Kidney epithelial cell (primary cell): ENCODE results near the gene JAM3. TPM values are rescaled to one million over a fixed set of nuclear protein-coding genes. Genes with fewer than 3 reads are reported as not detected.
"Not testable (repeated sequence)": the region's sequence is repeated elsewhere in the genome, so short reads cannot be mapped to it uniquely, and the experiment has no call there.

Experiments
- DNase-seq: peaks from one replicate; pipeline ENCODE4 v3.0.0-alpha.2; 2010; ENCODE audit warnings: low read depth
- H3K27me3 ChIP-seq: 2 replicates; pipeline ENCODE4 v1.6.0; 2011; ENCODE audit warnings: low read length; ENCODE audit not compliant: control insufficient read depth, insufficient read depth
- H3K36me3 ChIP-seq: 2 replicates; pipeline ENCODE4 v1.5.1; 2011; ENCODE audit warnings: low read length; ENCODE audit not compliant: control insufficient read depth, insufficient read depth
- H3K4me3 ChIP-seq: 2 replicates; pipeline ENCODE4 v1.5.1; 2011; ENCODE audit warnings: low read depth, mild to moderate bottlenecking, control low read depth, low read length
- CTCF ChIP-seq: IDR thresholded peaks from 2 replicates; pipeline ENCODE4 v1.5.1; 2011; ENCODE audit warnings: mild to moderate bottlenecking, moderate library complexity, low read length, control low read depth, inconsistent platforms; ENCODE audit not compliant: insufficient read depth, poor library complexity, severe bottlenecking
- total RNA-seq: library from RNA; depleted of rRNA; stranded (reverse); fragments of >200 nt; gene quantifications from 2 replicates; pipeline ENCODE4 v1.2.3, GENCODE V29; 2015

JAM3 gene
- total RNA-seq, 1 donor from 2014 or later, result 28.0 TPM

- Histone ChIP-seq H3K36me3 (peaks cover 4% of the 10 kb centered on the region), H3K27me3 (no peaks in the 10 kb centered on the region)
- TF ChIP-seq CTCF, result no peak
These were observed 109.3 kb downstream of the JAM3 start for GRCh38 chr11:134178032-134178674.

GRCh38 chr11:134181707-134182106, 112.8 kb downstream of the JAM3 start:
- Histone ChIP-seq H3K36me3 (peaks cover 2% of the 10 kb centered on the region), H3K27me3 (no peaks in the 10 kb centered on the region), H3K4me3 (no peak overlapping the region)
- DNase-seq, result no peak
- TF ChIP-seq CTCF, result no peak

More at GRCh38 chr11:134178032-134178674, 109.3 kb downstream of the JAM3 start:
- no peak overlapping the region for H3K4me3 ChIP-seq
- no peak for DNase-seq

- not testable (repeated sequence) for DNase-seq, H3K27me3 ChIP-seq, H3K4me3 ChIP-seq, H3K36me3 ChIP-seq
These were observed 119.2 kb downstream of the JAM3 start for GRCh38 chr11:134188092-134188491.

GRCh38 chr11:134196756-134197155, 127.9 kb downstream of the JAM3 start:
- Histone ChIP-seq H3K4me3 (no peak overlapping the region), H3K27me3 (no peaks in the 10 kb centered on the region), H3K36me3 (no peaks in the 10 kb centered on the region)
- DNase-seq, result no peak
- TF ChIP-seq CTCF, result no peak

GRCh38 chr11:134199531-134199930, 130.7 kb downstream of the JAM3 start:
- no peak overlapping the region for H3K4me3 ChIP-seq
- TF ChIP-seq CTCF, result no peak
- H3K36me3 ChIP-seq, result no peaks in the 10 kb centered on the region
- H3K27me3 ChIP-seq, result no peaks in the 10 kb centered on the region
- no peak for DNase-seq

DNA sequence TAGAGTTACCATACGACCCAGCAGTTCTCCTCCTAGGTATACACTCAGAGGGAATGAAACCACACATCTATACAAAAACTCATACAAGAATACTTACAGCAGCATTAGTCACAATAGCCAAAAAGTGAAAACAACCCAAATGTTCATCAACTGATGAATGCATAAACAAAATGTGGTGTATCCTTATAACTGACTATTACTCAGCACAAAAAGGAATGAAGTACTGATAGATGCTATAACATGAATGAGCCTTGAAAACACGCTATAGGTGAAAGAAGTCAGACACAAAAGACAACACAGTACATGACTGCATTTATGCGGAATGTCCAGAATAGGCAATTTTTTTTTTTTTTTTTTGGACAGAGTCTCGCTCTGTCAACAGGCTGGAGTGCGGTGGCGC, 131.8 kb downstream of the JAM3 start:
- TF ChIP-seq CTCF, result no peak
- H3K4me3 ChIP-seq, result no peak overlapping the region
- no peak for DNase-seq
- H3K36me3 ChIP-seq, result no peaks in the 10 kb centered on the region
- H3K27me3 ChIP-seq, result no peaks in the 10 kb centered on the region

Other genes with a start within 250 kb of the JAM3 start
- not detected in 2 replicates for gene SPATA19, start 223.6 kb upstream of the JAM3 start, total RNA-seq
- gene IGSF9B, start 112.1 kb upstream of the JAM3 start, total RNA-seq, result 5.9 and 6.3 TPM in 2 replicates
- 9.7 and 18.6 TPM in 2 replicates for gene NCAPD3, start 154.9 kb downstream of the JAM3 start, total RNA-seq
- gene VPS26B, start 155.6 kb downstream of the JAM3 start, total RNA-seq, result 26.9 and 28.6 TPM in 2 replicates
- gene THYN1, start 184.3 kb downstream of the JAM3 start, total RNA-seq, result 77.1 and 89.4 TPM in 2 replicates
- 20.0 and 20.4 TPM in 2 replicates for gene ACAD8, start 184.5 kb downstream of the JAM3 start, total RNA-seq
- 0.75 and 1.2 TPM in 2 replicates for gene GLB1L3, start 207.3 kb downstream of the JAM3 start, total RNA-seq